Stimulated activated CD4-positive, alpha-beta T cell treated with anti-CD3 and anti-CD28 coated beads, TNF-alpha, amount 100 ng/mL, for 24 hours (primary cell): ENCODE results near the gene XPO6.

Experiments
- DNase-seq, 3 experiments: peaks; one replicate each; pipeline ENCODE4 v3.0.0-alpha.2; 2020; ENCODE audit warnings: low read depth in 3 of 3

XPO6 gene

GRCh38 chr16:28089992-28090365 lies 121.8 kb downstream of the XPO6 start:
- no peak for DNase-seq

GRCh38 chr16:28089205-28089991 lies 122.4 kb downstream of the XPO6 start:
- no peak for DNase-seq

DNA sequence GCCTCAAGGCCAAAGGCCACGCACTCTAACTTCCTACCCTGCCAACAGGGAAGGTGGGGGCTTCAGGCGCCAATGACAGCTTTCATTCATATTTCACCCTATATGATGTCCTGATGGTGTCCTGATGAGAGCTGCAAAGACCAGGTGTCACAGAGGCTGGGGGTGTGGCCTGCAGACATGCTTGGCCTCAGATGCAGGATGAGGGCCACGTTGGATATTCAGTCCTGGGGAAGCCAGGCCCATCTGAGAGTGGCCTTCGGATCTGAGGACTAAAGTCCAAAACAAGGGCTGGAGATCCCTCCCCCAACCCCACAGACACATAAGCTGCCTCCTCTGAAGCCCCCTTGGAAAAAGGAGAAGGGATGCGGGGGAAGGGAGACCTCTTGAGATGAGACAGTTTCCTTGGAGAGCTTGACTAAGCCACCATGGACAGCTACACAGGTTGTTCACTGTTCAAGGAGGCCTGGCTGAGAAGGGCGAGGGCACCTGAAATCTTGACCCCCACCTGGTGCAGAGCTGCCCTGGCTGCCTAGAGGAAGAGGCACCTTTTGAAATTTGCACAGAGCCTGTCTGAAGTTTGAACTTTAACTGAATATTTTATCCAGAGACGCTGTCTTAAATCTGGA lies 124.0 kb downstream of the XPO6 start:
- DNase-seq, result no peak

DNA sequence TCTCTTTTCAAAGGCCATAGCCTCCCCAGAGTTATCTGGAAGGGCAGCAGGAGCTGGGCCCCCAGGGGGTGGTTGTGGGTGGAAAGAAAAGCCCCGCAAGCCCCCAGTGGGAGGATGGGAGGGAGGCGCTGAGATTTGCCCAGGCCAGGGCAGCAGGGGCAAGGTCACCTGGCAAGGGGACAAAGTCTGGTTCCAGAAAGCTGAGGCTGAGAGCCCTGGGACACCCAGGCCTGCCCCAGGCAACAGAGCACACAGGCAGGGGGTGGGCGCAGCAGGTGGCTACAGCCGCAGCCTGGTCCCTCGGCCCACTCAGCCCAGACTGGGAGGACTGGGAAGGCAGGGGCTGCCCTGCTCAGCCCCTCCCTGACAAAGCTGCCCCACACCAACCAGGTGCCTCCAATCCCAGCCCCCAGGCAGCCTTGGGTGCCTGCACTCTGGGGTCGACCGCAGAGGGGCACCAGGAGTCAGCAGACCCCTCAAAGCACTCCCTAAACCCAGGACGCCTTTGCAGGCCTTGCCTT lies 124.6 kb downstream of the XPO6 start:
- no peak for DNase-seq

GRCh38 chr16:28086186-28087139 lies 125.3 kb downstream of the XPO6 start:
- no peak for DNase-seq

DNA sequence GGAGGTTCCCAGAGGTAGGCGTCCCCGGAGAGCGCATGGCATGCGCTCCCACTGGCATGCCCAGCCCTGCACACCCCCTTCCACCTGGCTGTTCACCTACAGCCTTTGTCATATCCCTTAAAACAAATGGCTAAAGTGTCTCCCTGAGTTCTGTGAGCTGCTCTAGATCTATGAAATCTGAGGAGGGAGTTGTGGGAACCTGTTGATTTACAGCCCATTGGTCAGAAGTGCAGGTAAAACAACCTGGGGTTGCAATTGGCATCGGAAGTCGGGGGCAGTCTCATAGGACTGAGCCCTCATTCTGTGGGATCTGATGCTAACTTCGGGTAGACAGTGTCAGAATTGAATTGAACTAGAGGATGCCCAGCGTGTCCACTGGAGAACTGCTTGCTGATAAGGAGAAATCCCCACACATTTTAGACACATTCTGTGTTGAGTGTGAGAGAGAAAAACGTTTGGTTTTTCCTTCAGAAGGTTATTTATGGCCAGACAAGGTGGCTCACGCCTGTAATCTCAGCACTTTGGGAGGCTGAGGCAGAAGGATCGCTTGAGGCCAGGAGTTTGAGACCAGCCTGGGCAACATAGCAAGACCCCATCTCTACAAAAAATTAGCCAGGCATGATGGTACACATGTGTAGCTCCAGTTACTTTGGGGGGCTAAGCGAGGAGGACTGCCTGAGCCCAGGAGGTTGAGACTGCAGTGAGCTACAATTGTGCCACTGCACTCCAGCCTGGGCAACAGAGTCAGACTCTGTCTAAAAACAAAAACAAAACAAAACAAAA lies 126.2 kb downstream of the XPO6 start:
- no peak for DNase-seq

DNA sequence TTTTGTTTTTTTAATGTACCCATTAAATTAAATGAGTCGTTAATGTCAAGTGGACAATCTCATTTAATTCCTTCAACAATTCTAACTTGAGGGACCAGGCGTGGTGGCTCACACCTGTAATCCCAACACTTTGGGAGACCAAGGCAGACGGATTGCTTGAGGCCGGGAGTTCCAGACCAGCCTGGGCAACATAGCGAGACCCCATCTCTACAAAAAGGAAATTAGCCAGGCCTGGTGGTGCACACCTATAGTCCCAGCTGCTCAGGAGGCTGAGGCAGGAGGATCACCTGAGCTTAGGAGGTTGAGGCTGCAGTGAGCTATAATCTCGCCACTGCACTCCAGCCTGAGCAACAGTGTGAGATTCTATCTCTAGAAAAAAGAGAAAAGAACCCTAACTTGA lies 127.6 kb downstream of the XPO6 start:
- DNase-seq, result no peak

DNA sequence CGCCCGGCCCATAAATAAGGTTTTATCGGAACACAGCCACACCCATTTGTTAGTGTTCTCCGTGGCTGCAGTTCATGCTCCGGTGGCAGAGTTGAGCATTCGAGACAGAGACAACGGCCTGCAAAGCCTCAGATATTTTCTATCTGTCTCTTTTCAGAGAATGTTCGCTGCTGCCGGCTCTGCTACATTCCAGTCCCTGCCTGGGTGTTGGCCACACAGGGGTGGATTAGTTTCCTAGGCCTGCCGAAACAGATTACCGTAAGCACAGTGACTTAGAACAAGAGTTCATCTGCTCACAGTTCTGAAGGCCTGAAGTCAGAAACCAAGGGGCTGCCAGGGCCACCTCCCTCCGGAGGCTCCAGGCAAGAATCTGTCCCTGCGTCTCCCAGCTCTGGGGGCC lies 129.1 kb downstream of the XPO6 start:
- no peak for DNase-seq

DNA sequence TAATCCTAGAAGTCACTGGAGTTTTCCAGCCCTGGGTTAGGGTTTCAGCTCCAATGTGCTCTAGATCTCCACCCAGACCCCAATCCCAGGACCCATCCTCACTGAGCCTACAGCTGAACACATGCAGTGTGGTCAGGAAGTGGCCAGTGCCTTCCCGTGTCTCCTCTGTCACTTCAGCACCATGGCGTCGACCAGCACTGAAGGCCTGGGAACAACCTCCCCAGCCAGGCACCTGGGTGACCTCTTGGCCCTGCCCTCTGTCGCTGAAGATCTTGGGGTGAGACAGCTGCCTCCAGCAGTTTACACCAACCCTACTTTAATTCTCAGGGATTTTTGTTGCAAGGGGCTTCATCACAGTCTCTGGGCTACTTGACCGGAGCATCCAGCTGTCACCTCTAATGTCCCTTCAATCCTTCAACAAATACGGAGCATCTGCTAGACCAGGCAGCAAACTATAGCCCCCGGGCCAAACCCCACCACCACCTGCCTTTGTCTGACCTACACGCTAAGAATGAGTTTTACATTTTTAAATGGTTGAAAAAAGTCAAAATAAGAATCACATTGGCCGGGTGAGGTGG lies 130.3 kb downstream of the XPO6 start:
- DNase-seq, result no peak

DNA sequence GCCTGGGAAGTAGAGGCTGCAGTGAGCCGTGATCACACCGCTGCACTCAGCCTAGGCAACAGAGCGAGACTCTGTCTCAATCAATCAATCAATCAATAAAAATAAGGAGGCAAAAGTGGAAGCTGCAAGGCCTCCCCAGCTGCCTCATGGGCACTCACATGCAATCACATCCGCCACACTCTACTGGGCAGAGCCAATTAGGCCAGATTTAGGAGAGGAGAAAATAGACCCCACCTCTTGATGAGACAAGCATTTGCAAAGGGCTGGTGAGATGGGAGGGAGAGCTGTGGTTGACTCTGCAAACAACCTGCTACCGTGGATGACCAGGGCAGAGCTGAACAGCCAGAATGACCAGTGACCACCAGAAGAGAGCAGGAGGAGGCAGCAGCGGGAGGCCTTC lies 133.5 kb downstream of the XPO6 start:
- DNase-seq, result no peak

GRCh38 chr16:28073836-28074235 lies 137.9 kb downstream of the XPO6 start:
- DNase-seq, result no peak

- no peak for DNase-seq
Observed at GRCh38 chr16:28072087-28072486, 139.7 kb downstream of the XPO6 start.

DNA sequence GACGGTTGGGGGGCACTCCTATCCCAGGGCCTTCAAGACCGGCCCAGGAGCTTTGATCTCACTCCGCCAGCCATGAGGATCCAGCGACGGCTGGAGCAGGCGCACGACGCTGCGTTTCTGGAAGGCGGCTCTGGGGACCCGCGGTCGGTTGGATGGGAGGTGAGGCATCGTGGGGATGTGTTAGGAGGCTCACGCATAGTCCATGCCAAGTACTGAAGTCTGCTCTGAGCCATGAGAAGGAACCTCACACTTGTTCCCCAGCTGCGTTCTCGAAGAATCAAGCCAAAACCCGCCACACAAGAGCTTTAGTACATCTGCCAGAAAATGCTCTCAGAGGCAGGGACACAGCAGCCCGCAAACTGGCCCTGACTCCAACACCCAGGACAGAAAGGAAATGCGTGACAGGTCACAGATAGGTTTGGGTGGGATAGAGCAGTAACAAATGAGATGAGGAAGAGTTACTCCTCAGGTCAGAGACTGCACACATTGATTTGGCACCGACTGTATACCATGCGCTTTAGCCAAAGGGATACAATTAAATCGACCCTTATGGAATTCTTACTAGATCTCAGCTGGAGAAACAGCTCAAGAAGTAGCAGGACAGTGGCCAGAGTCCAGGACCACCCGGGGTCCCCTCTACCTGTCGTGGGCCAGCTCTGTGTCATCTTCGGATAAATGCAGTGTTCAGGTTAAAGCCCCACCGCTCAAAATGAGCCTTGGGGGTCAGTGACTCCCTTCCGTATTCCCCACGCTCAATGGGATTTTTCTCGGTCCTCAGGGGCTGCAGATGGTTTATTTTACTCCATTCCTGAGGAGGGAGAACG lies 141.6 kb downstream of the XPO6 start:
- DNase-seq, result no peak

GRCh38 chr16:28068976-28069375 lies 142.8 kb downstream of the XPO6 start:
- no peak for DNase-seq

DNA sequence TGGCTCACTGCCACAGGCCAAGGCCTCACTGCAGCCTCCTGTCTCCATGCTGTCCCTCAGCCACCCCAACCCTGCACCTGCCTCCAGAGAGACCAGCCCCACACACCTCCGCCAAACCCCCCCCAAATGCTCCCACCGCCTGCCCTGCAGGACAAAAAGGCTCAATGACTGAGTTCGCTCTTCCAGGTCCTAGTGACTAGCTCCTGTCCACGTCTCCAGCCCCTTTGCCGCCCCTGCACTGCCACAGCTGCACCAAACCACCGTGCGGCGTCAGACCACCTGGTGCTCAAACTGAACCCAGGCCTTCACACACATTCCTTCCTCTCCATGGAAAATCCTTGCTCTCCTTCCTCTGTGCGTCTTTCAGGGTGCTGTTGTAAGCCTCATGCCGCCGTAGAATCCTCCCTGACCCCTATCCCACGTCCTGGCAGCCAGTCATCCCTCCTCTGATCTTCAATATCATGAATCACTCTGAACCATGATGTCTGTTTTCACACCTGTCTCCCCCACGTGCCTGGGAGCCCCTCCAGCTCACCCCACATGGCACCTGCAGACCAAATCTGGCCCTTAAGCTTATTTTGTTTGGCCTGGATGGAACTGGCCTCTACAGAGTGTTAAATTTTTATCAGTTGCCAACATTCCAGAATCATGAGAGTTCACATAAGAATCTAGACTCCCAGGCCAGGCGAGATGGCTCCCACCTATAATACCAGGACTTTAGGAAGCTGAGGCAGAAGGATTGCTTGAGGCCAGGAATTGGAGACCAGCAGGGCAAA lies 144.0 kb downstream of the XPO6 start:
- DNase-seq, result no peak

DNA sequence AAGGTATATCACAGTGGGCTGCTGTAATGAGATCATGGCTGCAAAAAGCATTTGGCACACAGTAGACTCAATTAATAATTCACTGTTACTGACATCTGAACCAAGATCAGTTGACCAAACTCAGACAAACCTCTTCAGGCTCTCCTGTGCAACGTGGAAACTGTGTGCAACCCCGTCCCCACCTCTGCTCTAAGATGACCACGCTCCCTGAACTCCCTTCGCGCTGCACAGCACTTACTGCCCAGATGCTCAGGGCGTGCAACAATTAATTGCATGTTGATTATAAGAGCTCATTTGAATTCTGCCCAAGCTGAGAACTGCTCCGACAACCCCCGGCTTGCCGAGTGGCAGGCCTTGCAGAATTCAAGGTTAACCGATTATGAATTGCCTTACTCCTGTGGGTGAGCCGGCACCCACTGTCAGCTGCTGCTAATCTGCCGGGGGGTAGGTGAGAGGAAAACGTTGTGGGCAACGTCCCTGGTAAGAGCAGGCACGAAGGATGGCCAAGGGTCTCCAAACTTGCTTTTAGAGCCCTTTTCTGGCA lies 147.0 kb downstream of the XPO6 start:
- no peak for DNase-seq

DNA sequence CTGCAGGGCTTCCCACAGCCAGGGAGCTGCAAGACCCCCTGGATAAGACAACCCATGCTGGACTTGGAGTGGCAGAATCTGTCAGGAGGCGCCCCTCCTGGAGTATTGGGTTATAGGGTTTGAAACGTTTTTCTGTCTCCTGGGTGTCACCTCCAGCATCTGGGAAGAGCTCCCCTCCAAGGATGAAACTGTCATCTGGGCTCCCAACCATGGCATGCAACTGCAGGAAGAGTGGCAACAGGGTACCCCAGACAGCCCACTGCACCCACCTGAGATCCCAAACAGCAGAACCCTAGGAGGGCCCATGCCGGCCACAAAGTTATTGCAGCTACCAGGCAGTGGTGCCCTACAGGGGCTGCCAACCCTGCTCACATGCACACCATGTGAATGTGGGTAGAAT lies 147.6 kb downstream of the XPO6 start:
- no peak for DNase-seq

GRCh38 chr16:28063591-28064061 lies 148.1 kb downstream of the XPO6 start, which contains the start of gene GSG1L:
TSS of gene GSG1L (minus strand) at chr16:28063714. CDS start at chr16:28063424, 290 bp downstream.
- DNase-seq, result peak in 1 of 3 experiments; percentile 6
